Sigmoid colon (tissue), 7 donors: Measurements from ENCODE around the gene TXNDC11. TPM values are rescaled to one million over a fixed set of nuclear protein-coding genes. Genes with fewer than 3 reads are reported as not detected.

Experiments
- DNase-seq: peaks from one replicate; pipeline ENCODE4 v3.0.0-alpha.2; 2019
- H3K27ac ChIP-seq, 4 donors: fragments of 200-600 bp; sonication (generic); one replicate each; pipeline ENCODE4 v1.5.1; 2016 to 2019; ENCODE audit warnings: mild to moderate bottlenecking in 1 of 4
- H3K27me3 ChIP-seq, 3 donors: fragments of 200-600 bp; sonication (generic); one replicate each; pipeline ENCODE4 v1.5.1; 2019; ENCODE audit warnings: mild to moderate bottlenecking in 1 of 3
- H3K36me3 ChIP-seq, 4 donors: fragments of 200-600 bp; sonication (generic); one replicate each; pipeline ENCODE4 v1.5.1; 2016 to 2019
- H3K4me1 ChIP-seq, 4 donors: fragments of 200-600 bp; sonication (generic); one replicate each; pipeline ENCODE4 v1.5.1; 2017 to 2019
- H3K4me3 ChIP-seq, 4 donors: fragments of 200-600 bp; sonication (generic); one replicate each; pipeline ENCODE4 v1.5.1; 2017 to 2019; ENCODE audit warnings: mild to moderate bottlenecking in 2 of 4, moderate library complexity in 1 of 4
- H3K9me3 ChIP-seq, 4 donors: fragments of 200-600 bp in 3 of 4; sonication (generic) in 3 of 4; one replicate each; pipeline versions ENCODE4 v1.5.1 to v1.6.1; 2013 to 2019
- CTCF ChIP-seq, 4 experiments: fragments of 450-650 bp in 3 of 4; fragments of 200-600 bp in 1 of 4; IDR thresholded peaks; one replicate each; pipeline ENCODE4 v1.5.1; 2016 to 2019; ENCODE audit warnings: antibody characterized with exemption in 4 of 4, mild to moderate bottlenecking in 3 of 4, moderate library complexity in 2 of 4
- EP300 ChIP-seq, 4 donors: sonication (generic); formaldehyde crosslinking; IDR thresholded peaks; one replicate each; pipeline ENCODE4 v1.6.1; 2017; ENCODE audit warnings: antibody characterized with exemption in 4 of 4
- POLR2A ChIP-seq, 2 donors: fragments of 450-650 bp; IDR thresholded peaks; one replicate each; pipeline ENCODE4 v1.6.1; 2016; ENCODE audit warnings: antibody characterized with exemption in 2 of 2, mild to moderate bottlenecking in 2 of 2, moderate library complexity in 2 of 2
- POLR2AphosphoS5 ChIP-seq, 4 donors: sonication (generic); formaldehyde crosslinking; IDR thresholded peaks; one replicate each; pipeline ENCODE4 v1.6.1; 2017; ENCODE audit warnings: antibody characterized with exemption in 4 of 4
- WGBS, 2 donors: extraction: QIAGEN DNeasy Blood & Tissue Kit; methylation state at CpG; one replicate each; pipeline ENCODE4 v1.1.7; 2013; 5-methylcytosine and 5-hydroxymethylcytosine counted together
- intact Hi-C: fragments of 100-400 bp; cut with DNase I; formaldehyde crosslinking; loops from one replicate; pipeline ENCODE4 v1.15.1; 2023
- polyA plus RNA-seq, 3 donors: library from polyadenylated mRNA; stranded (reverse); fragments of 200-250 nt; gene quantifications; one replicate each; pipeline ENCODE4 v1.2.3, GENCODE V29; 2013
- total RNA-seq, 4 donors: library from RNA; depleted of rRNA; stranded (reverse); fragments of >200 nt; gene quantifications; one replicate each; pipeline ENCODE4 v1.1.0, GENCODE V29; 2016
- donor health status: healthy with polysubstance abuse.
- donor health status: Bipolar disorder and iron deficiency.
- donor health status: healthy.

The TXNDC11 gene
- total and polyA plus RNA-seq, 7 donors, result 25.3 to 54.0 (median 34.9) TPM

GRCh38 chr16:11712122-11712521, 30.5 kb downstream of the TXNDC11 start:
- H3K27me3 ChIP-seq, result no peaks in the 10 kb centered on the region
- WGBS, 2 donors, result 95% methylated on average over 3 of the region's 3 CpGs
- peaks cover 0 to 27% (median 22%) of the 10 kb centered on the region in 4 donors for H3K4me1 ChIP-seq
- intact Hi-C loops, result loop anchor here (5.0 kb wide), 2 partner anchors 40 to 70 kb away; no protein-coding TSS in a partner anchor
- H3K4me3 ChIP-seq, result no peak overlapping the region
- DNase-seq, result no peak
- no peak for TF ChIP-seq CTCF (IDR thresholded peaks at IDR 0.05)
- no peak for TF ChIP-seq POLR2AphosphoS5 (IDR thresholded peaks at IDR 0.05)
- TF ChIP-seq POLR2A (IDR thresholded peaks at IDR 0.05), result no peak
- no peak for TF ChIP-seq EP300 (IDR thresholded peaks at IDR 0.05)
- H3K27ac ChIP-seq, result no peak overlapping the region
- H3K9me3 ChIP-seq, result no peaks in the 10 kb centered on the region
- peaks cover 0 to 24% (median 0%) of the 10 kb centered on the region in 4 donors for H3K36me3 ChIP-seq

GRCh38 chr16:11711662-11712061, 31.0 kb downstream of the TXNDC11 start:
- 81 to 92% methylated on average over 4 of the region's 4 CpGs for WGBS, 2 donors
- peaks cover 0 to 22% (median 17%) of the 10 kb centered on the region in 4 donors for H3K4me1 ChIP-seq
- DNase-seq, result no peak
- H3K9me3 ChIP-seq, result no peaks in the 10 kb centered on the region
- intact Hi-C loops, result loop anchor here (5.0 kb wide), 2 partner anchors 39 to 69 kb away; no protein-coding TSS in a partner anchor
- H3K36me3 ChIP-seq, result peaks cover 0 to 24% (median 0%) of the 10 kb centered on the region in 4 donors
- TF ChIP-seq EP300 (IDR thresholded peaks at IDR 0.05) (no peak), POLR2AphosphoS5 (IDR thresholded peaks at IDR 0.05) (no peak), POLR2A (IDR thresholded peaks at IDR 0.05) (no peak), CTCF (IDR thresholded peaks at IDR 0.05) (no peak)
- no peak overlapping the region for H3K27ac ChIP-seq
- H3K4me3 ChIP-seq, result no peak overlapping the region
- no peaks in the 10 kb centered on the region for H3K27me3 ChIP-seq

GRCh38 chr16:11708421-11708820, 34.2 kb downstream of the TXNDC11 start:
- TF ChIP-seq POLR2A (IDR thresholded peaks at IDR 0.05), result no peak
- TF ChIP-seq EP300 (IDR thresholded peaks at IDR 0.05), result no peak
- no peak for TF ChIP-seq CTCF (IDR thresholded peaks at IDR 0.05)
- no peak for TF ChIP-seq POLR2AphosphoS5 (IDR thresholded peaks at IDR 0.05)
- WGBS, 2 donors, result 96 to 98% methylated on average over 1 of the region's 1 CpG
- H3K9me3 ChIP-seq, result no peaks in the 10 kb centered on the region
- no peak overlapping the region for H3K4me3 ChIP-seq
- DNase-seq, result no peak
- H3K4me1 ChIP-seq, result peaks cover 0 to 12% (median 8%) of the 10 kb centered on the region in 4 donors
- H3K27ac ChIP-seq, result no peak overlapping the region
- intact Hi-C loops, result no loop called here
- peaks cover 0 to 30% (median 0%) of the 10 kb centered on the region in 4 donors for H3K36me3 ChIP-seq
- H3K27me3 ChIP-seq, result no peaks in the 10 kb centered on the region

GRCh38 chr16:11707679-11708197, 34.9 kb downstream of the TXNDC11 start:
- intact Hi-C loops, result no loop called here
- Histone ChIP-seq H3K9me3 (no peaks in the 10 kb centered on the region), H3K27me3 (no peaks in the 10 kb centered on the region), H3K36me3 (peaks cover 0 to 30% (median 0%) of the 10 kb centered on the region in 4 donors), H3K4me1 (peaks cover 0 to 12% (median 8%) of the 10 kb centered on the region in 4 donors), H3K4me3 (no peak overlapping the region), H3K27ac (no peak overlapping the region)
- DNase-seq, result no peak
- WGBS, 2 donors, result 98% methylated on average over 4 of the region's 4 CpGs
- no peak for TF ChIP-seq POLR2A (IDR thresholded peaks at IDR 0.05)
- TF ChIP-seq POLR2AphosphoS5 (IDR thresholded peaks at IDR 0.05), result no peak
- TF ChIP-seq EP300 (IDR thresholded peaks at IDR 0.05), result no peak
- TF ChIP-seq CTCF (IDR thresholded peaks at IDR 0.05), result no peak
